GM18517 (cell line): Measurements from ENCODE around the gene CNGA1.

ENCODE experiments used
- ATAC-seq: cut with Tn5 transposase; IDR thresholded peaks from one replicate; pipeline ENCODE4 v1.9.1; 2021; ENCODE audit warnings: mild to moderate bottlenecking, moderate library complexity; ENCODE audit not compliant: unreplicated experiment

Gene CNGA1

GRCh38 chr4:48016141-48017107 is at the start of gene CNGA1, which contains the start of gene NIPAL1:
TSS of gene CNGA1 (minus strand) at chr4:48016681. CDS start at chr4:47952689, 63,992 bp downstream.
TSS of gene NIPAL1 (plus strand) at chr4:48016772. CDS start at chr4:48016840, 68 bp downstream.
- ATAC-seq, result peak; percentile 74

DNA sequence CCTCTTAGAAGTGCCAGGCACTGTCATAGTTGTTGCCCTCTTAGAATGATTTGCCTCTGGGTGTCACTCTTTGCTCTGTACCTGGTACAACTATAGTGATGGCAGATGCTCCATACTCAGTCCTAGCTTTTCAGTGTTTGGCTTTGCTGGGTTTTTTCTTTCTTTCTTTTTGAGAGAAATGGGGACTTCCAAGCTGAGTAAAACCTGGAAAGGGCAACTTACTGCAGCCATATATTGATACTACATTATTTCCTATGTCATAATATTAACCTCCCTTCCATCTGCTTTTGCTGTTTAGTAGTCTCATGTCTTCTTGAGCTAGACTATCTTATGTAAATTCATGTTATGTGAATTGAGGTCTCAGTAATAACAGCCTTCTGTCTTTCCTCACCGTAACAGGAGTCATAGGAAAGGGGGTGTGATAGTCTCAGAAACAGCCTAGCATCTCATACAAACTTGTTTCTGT is 49.1 kb upstream of the CNGA1 start:
- ATAC-seq, result peak; percentile 66

- ATAC-seq, result no peak
These were observed 47.9 kb upstream of the CNGA1 start for GRCh38 chr4:48064349-48064748.

DNA sequence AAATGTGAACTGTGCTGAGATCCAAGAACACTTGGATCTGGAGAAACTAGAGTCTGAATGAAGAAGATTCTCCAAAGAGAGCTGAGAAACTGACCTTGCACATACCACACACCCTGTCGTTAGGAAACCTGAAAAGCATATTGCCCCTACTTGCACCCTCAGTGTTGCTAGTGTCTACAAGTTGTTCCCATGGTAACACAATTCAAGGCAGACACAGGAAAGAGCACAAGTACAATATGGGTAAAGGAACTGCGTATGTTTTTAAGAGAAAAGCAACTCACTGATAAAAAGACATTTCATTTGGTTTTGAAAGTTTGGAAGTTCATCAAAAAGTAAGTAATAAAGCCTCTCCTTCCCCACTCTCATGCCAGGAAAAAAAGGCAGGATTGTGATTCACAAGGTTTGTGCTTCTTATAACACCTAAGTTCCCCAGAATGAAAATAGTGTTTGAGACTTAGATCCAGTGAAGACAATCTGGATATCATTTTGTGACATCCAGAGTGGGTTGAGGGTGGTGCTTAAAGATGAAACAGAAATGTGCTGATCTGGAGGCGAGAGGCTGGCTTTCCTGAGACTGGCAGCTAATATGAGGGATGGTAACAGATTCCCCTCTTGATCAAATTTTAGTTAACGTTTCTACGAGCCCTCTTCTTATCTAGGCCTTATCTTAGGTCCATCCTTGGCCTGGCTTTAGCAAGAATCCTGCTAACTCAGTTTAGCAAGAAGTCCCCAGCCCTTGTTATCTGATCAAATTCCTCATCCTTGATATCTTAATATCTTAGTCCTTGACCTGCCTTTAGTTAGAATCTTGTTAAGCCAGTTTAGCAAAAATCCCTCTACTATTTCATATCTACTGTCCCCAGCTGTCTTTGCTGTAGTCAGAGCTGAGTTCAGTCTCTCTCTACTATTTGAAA is 42.4 kb upstream of the CNGA1 start:
- no peak for ATAC-seq

GRCh38 chr4:48051078-48051477 is 34.6 kb upstream of the CNGA1 start:
- ATAC-seq, result no peak

GRCh38 chr4:48049483-48049882 is 33.0 kb upstream of the CNGA1 start:
- ATAC-seq, result no peak

GRCh38 chr4:48047896-48048295 is 31.4 kb upstream of the CNGA1 start:
- peak; percentile 10 for ATAC-seq

DNA sequence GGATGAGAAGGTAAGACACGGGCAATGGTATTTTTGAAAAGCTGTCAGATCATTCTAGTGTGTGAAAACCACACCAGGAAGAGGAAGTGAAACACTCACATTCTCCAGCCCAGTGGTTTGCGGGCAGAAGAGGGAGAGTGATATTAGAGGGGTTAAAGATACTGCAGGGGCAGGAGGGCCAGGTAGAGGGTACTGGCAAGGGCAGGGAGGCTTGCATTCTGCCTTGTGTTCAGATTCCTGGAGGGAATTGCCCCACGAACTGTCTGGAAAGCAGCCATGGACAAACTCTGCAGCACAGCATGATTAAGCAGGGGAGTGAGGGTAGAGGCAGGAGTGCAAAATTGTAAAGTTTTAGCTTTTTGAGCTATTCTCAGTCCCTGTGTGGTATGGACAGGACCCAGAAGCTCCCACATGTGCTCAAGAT is 31.0 kb upstream of the CNGA1 start:
- ATAC-seq, result peak; percentile 99

DNA sequence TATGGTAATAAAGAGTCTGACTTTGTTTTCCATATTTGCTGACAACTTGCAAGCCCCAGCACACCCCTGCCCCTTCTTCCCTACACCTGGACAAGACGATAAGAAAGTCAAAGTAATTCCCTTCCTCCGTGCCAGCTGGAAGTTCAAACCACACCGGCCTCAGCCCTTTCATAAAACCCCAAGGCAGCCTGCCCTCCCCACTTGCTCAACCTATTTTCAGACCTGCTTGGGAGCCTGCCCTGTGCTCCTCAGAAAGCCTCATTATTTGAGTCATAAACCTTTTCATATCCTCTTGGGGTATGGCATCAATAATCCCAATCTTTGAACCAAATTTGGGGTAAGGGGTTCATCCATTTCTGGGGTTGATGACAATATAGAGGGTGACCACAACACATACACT is 29.6 kb upstream of the CNGA1 start:
- no peak for ATAC-seq

DNA sequence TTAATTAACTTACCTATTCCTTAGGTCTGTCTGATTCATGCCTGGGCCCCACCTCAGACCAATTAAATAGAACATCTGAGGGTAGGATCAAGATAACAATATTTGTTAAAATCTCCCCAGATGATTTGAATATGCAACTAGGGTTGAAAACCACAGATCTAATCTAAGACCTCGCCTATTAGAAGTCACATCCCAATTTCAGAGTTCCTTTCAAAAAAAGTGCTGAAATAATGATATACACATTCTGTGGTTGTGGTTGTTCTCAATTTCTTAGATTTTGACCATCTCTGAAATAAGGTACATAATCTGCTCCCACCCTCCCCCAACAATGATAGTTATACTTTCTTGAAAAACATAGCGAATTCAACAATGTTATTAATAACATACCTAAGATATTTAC is 27.8 kb upstream of the CNGA1 start:
- no peak for ATAC-seq

- no peak for ATAC-seq
These were observed 27.0 kb upstream of the CNGA1 start for GRCh38 chr4:48043504-48043903.

DNA sequence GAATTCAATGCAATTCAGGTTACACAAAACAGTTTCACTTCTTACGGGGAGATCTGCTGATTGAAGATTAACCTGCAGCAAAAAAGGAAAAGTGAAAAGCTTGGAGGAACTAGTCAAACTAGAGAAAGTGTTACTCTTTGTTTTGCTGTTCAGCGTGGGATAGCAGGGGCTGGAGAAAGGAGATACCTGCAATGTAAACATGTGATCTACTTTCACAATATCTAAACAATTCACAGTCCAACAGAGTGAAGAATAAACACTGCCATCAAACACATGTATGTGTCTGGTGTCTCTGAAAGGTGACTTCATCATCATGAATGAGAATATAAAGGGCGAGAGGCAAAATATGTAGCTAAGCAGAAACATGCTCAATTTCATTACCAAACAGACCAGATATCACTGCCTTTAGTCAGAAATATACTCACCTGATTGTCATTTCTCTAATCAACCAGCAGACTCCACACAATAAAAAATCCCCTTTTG is 26.5 kb upstream of the CNGA1 start:
- no peak for ATAC-seq

DNA sequence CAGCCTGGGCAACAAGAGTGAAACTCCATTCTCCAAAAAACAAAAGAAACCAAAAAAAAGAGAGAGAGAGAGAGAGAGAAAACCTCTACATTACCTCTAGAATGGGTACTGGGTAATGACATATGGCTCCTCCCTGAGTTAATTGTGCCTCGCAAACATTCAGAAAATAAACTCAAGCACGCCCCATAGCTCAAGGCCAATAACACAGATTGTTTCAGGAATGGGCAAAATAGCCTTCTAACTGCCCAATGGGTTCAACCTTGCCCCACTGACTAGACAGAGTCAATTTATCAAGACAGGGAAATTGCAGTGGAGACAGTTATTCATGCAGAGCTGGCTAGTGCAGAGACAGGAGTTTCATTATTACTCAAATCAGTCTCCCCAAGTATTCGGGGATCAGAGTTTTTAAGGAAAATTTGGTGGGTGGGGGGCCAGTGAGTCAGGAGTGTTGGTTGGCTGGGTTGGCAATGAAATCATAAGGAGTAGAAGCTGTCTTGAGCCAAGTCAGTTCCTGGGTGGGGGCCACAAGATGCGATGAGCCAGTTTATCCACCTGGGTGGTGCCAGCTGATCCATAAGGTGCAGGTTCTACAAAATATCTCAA is 25.2 kb upstream of the CNGA1 start:
- no peak for ATAC-seq

DNA sequence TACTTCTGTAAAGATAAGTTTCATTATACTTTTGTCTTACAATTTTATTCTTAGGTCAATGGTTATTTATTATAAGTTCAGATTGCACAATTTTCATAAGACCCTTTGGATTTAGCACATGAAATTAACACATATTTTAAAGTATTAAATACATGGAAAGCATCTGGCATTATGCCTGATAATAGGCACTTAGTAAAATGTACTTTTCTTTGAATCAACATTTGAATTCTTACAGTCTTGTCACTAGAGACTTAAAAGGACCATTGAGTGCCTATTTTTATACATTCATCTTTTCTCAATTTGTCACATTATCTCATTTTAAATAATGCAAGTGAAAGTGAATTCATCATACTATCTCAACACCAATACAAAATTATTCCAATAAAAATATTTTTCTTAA is 23.1 kb upstream of the CNGA1 start:
- no peak for ATAC-seq

- no peak for ATAC-seq
These were observed 22.2 kb upstream of the CNGA1 start for GRCh38 chr4:48038666-48039065.

- no peak for ATAC-seq
These were observed 20.6 kb upstream of the CNGA1 start for GRCh38 chr4:48037117-48037462.

DNA sequence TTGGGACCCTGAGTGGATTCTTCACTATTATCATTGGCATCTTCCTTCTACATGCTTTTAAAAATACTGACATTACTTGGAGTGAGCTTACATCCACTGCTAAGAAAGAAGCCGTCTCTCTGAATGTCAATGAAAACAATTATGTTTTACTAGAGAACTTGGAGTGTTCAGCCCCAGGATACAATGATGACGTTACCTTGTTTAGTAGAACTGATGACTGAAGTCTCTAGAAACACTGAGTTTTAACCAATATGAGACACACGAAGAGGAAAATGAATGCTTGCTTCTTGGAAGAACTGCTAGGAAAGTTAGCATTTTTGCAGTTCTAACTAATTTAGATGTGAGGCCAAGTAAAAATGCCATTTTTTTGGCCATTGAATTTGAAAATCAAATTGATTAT is 19.5 kb upstream of the CNGA1 start:
- no peak for ATAC-seq

DNA sequence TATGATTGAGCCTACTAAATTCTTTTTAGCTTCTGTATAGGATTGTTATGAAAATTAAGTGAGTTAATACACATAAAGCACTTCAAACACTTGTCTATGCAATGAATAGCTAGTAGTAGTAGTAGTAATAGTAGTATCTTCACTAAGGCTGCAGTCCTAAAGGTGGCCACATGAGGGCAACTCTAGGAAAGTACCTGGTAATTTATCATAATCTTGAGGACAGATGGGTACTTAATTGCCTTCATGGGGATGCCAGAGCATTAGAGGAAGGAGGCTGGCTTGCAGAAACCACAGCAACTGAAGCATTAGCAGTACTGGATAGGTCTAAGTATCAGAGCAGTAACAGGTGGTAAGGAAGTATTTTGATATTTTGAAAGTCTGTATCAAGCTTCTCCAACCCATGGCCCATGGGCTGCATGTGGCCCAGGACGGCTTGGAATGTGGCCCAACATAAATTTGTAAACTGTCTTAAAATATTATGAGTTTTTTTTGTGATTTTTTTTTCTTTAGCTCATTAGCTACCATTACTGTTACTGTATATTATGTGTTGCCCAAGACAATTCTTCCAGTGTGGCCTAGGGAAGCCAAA is 17.4 kb upstream of the CNGA1 start:
- peak; percentile 53 for ATAC-seq

- no peak for ATAC-seq
These were observed 16.9 kb upstream of the CNGA1 start for GRCh38 chr4:48033412-48033811.

DNA sequence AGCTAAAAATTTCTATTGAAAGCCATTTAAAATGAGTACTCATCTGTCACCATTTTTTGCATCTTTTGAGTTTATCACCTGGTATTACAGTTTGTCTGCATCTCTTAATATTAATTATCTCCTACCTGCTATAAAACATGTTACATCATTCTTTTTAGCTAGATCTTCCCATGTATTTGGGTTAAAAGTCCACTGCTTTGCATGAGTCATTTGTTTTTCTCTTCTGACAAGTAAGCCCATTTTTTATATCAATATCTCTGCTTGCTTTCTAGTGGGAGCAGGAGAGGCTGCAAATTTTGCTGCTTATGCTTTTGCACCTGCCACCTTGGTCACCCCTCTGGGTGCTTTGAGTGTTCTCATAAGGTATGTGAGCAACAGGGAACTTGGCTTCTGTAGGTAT is 16.2 kb upstream of the CNGA1 start:
- ATAC-seq, result no peak
